ENCODE results near the gene TAMM41. TPM values are rescaled to one million over a fixed set of nuclear protein-coding genes. Genes with fewer than 3 reads are reported as not detected.

TAMM41 gene
- total RNA-seq, 3 donors from 2014 or later, result 6.7 to 16.8 (median 14.7) TPM

- H3K4me3 ChIP-seq, result no peak overlapping the region
- H3K36me3 ChIP-seq, result no peaks in the 10 kb centered on the region
- no peak overlapping the region for H3K27ac ChIP-seq
- no peak for DNase-seq (ENCODE audit: low spot score in 2 of 2)
- H3K9me3 ChIP-seq, result peaks cover 0 to 24% of the 10 kb centered on the region in 2 donors
- TF ChIP-seq POLR2A (IDR thresholded peaks at IDR 0.05), result no peak
- no peak for TF ChIP-seq CTCF (IDR thresholded peaks at IDR 0.05)
- no peak for TF ChIP-seq POLR2AphosphoS5 (IDR thresholded peaks at IDR 0.05)
- no peaks in the 10 kb centered on the region for H3K27me3 ChIP-seq
- H3K4me1 ChIP-seq, result no peaks in the 10 kb centered on the region
- intact Hi-C loops (cut with DNase I; ENCODE audit: low total_unique reads), result loop anchor here (10.0 kb wide), 1 partner anchor 425 kb away; no protein-coding TSS in a partner anchor
Observed at GRCh38 chr3:11799791-11800190, 46.9 kb downstream of the TAMM41 start.

GRCh38 chr3:11794927-11795326, 51.8 kb downstream of the TAMM41 start:
- Histone ChIP-seq H3K36me3 (no peaks in the 10 kb centered on the region), H3K27me3 (no peaks in the 10 kb centered on the region), H3K27ac (peak overlapping the region in 1 of 2 donors; percentile 36), H3K4me1 (no peaks in the 10 kb centered on the region), H3K4me3 (no peak overlapping the region), H3K9me3 (peaks cover 0 to 9% of the 10 kb centered on the region in 2 donors)
- no peak for TF ChIP-seq POLR2A (IDR thresholded peaks at IDR 0.05)
- no peak for TF ChIP-seq CTCF (IDR thresholded peaks at IDR 0.05)
- no peak for TF ChIP-seq POLR2AphosphoS5 (IDR thresholded peaks at IDR 0.05)
- intact Hi-C loops (cut with DNase I; ENCODE audit: low total_unique reads), result no loop called here
- DNase-seq (ENCODE audit: low spot score in 2 of 2), result no peak

GRCh38 chr3:11791339-11792200, 55.1 kb downstream of the TAMM41 start:
- Histone ChIP-seq H3K36me3 (no peaks in the 10 kb centered on the region), H3K27me3 (no peaks in the 10 kb centered on the region), H3K4me1 (no peaks in the 10 kb centered on the region), H3K27ac (no peak overlapping the region), H3K4me3 (no peak overlapping the region), H3K9me3 (no peaks in the 10 kb centered on the region)
- intact Hi-C loops (cut with DNase I; ENCODE audit: low total_unique reads), result no loop called here
- DNase-seq (ENCODE audit: low spot score in 2 of 2), result no peak
- TF ChIP-seq POLR2AphosphoS5 (IDR thresholded peaks at IDR 0.05) (no peak), CTCF (IDR thresholded peaks at IDR 0.05) (no peak), POLR2A (IDR thresholded peaks at IDR 0.05) (no peak)

GRCh38 chr3:11789412-11789811, 57.3 kb downstream of the TAMM41 start:
- no peak overlapping the region for H3K27ac ChIP-seq
- no peak for DNase-seq (ENCODE audit: low spot score in 2 of 2)
- H3K36me3 ChIP-seq, result no peaks in the 10 kb centered on the region
- no peaks in the 10 kb centered on the region for H3K9me3 ChIP-seq
- intact Hi-C loops (cut with DNase I; ENCODE audit: low total_unique reads), result no loop called here
- no peaks in the 10 kb centered on the region for H3K4me1 ChIP-seq
- no peak for TF ChIP-seq POLR2AphosphoS5 (IDR thresholded peaks at IDR 0.05)
- no peak for TF ChIP-seq POLR2A (IDR thresholded peaks at IDR 0.05)
- TF ChIP-seq CTCF (IDR thresholded peaks at IDR 0.05), result no peak
- H3K27me3 ChIP-seq, result no peaks in the 10 kb centered on the region
- no peak overlapping the region for H3K4me3 ChIP-seq

- no peaks in the 10 kb centered on the region for H3K4me1 ChIP-seq
- DNase-seq (ENCODE audit: low spot score in 2 of 2), result no peak
- H3K27me3 ChIP-seq, result no peaks in the 10 kb centered on the region
- TF ChIP-seq POLR2A (IDR thresholded peaks at IDR 0.05) (no peak), POLR2AphosphoS5 (IDR thresholded peaks at IDR 0.05) (no peak), CTCF (IDR thresholded peaks at IDR 0.05) (no peak)
- intact Hi-C loops (cut with DNase I; ENCODE audit: low total_unique reads), result no loop called here
- H3K9me3 ChIP-seq, result no peaks in the 10 kb centered on the region
- H3K36me3 ChIP-seq, result no peaks in the 10 kb centered on the region
- H3K4me3 ChIP-seq, result no peak overlapping the region
- no peak overlapping the region for H3K27ac ChIP-seq
Observed at GRCh38 chr3:11784971-11785377, 61.7 kb downstream of the TAMM41 start.

Measured in breast epithelium (tissue), 4 donors.